Nephron (organoid): Measurements from ENCODE around the gene FGFR3.

Source experiments
- H3K27ac Mint-ChIP-seq, 3 experiments: 2 replicates each; pipeline ENCODE4 v1.8.0; 2020; ENCODE audit warnings: mixed read lengths in 3 of 3, mild to moderate bottlenecking in 2 of 3, moderate library complexity in 1 of 3
- H3K27me3 Mint-ChIP-seq: 2 replicates; pipeline ENCODE4 v1.8.0; 2021; ENCODE audit warnings: low read depth, mild to moderate bottlenecking, moderate library complexity, mixed read lengths
- H3K36me3 Mint-ChIP-seq: 2 replicates; pipeline ENCODE4 v1.8.0; 2020; ENCODE audit warnings: low read depth, mixed read lengths
- H3K4me1 Mint-ChIP-seq: 2 replicates; pipeline ENCODE4 v1.8.0; 2020; ENCODE audit warnings: mixed read lengths
- H3K4me3 Mint-ChIP-seq, 3 experiments: 2 replicates each; pipeline ENCODE4 v1.8.0; 2020; ENCODE audit warnings: mild to moderate bottlenecking in 3 of 3, mixed read lengths in 3 of 3, moderate library complexity in 2 of 3
- H3K9me3 Mint-ChIP-seq: 2 replicates; pipeline ENCODE4 v1.8.0; 2020; ENCODE audit warnings: mixed read lengths
- CTCF ChIP-seq, 3 experiments: fragments of 200-600 bp; sonication (generic); IDR thresholded peaks; one replicate each; pipeline ENCODE4 v1.5.0; 2021; ENCODE audit warnings: antibody characterized with exemption in 3 of 3; ENCODE audit not compliant: unreplicated experiment in 3 of 3

FGFR3 gene

GRCh38 chr4:1757836-1758235, 35.3 kb upstream of the FGFR3 start:
- Mint-ChIP-seq H3K4me1 (no peaks in the 10 kb centered on the region), H3K36me3 (no peaks in the 10 kb centered on the region), H3K27ac (no peak overlapping the region), H3K4me3 (no peak overlapping the region), H3K27me3 (peaks cover 8% of the 10 kb centered on the region), H3K9me3 (no peaks in the 10 kb centered on the region)
- TF ChIP-seq CTCF (IDR thresholded peaks at IDR 0.05; ENCODE audit: unreplicated experiment in 3 of 3): no peak

- H3K4me1 Mint-ChIP-seq: no peaks in the 10 kb centered on the region
- H3K27ac Mint-ChIP-seq: no peak overlapping the region
- no peak for TF ChIP-seq CTCF (IDR thresholded peaks at IDR 0.05; ENCODE audit: unreplicated experiment in 3 of 3)
- H3K36me3 Mint-ChIP-seq: no peaks in the 10 kb centered on the region
- no peaks in the 10 kb centered on the region for H3K9me3 Mint-ChIP-seq
- H3K27me3 Mint-ChIP-seq: peaks cover 8% of the 10 kb centered on the region
- H3K4me3 Mint-ChIP-seq: no peak overlapping the region
Measured at GRCh38 chr4:1758306-1759121, 34.6 kb upstream of the FGFR3 start.

GRCh38 chr4:1759170-1759817, 33.8 kb upstream of the FGFR3 start:
- Mint-ChIP-seq H3K27me3 (peaks cover 8% of the 10 kb centered on the region), H3K36me3 (no peaks in the 10 kb centered on the region), H3K9me3 (no peaks in the 10 kb centered on the region), H3K4me3 (no peak overlapping the region), H3K4me1 (no peaks in the 10 kb centered on the region), H3K27ac (no peak overlapping the region)
- no peak for TF ChIP-seq CTCF (IDR thresholded peaks at IDR 0.05; ENCODE audit: unreplicated experiment in 3 of 3)

GRCh38 chr4:1759818-1760223, 33.3 kb upstream of the FGFR3 start:
- Mint-ChIP-seq H3K4me1 (no peaks in the 10 kb centered on the region), H3K27me3 (peaks cover 10% of the 10 kb centered on the region), H3K4me3 (no peak overlapping the region), H3K36me3 (no peaks in the 10 kb centered on the region), H3K9me3 (no peaks in the 10 kb centered on the region), H3K27ac (peak overlapping the region in 1 of 3 experiments; percentile 50)
- TF ChIP-seq CTCF (IDR thresholded peaks at IDR 0.05; ENCODE audit: unreplicated experiment in 3 of 3): no peak

GRCh38 chr4:1760521-1761071, 32.5 kb upstream of the FGFR3 start:
- no peak for TF ChIP-seq CTCF (IDR thresholded peaks at IDR 0.05; ENCODE audit: unreplicated experiment in 3 of 3)
- no peaks in the 10 kb centered on the region for H3K9me3 Mint-ChIP-seq
- H3K36me3 Mint-ChIP-seq: no peaks in the 10 kb centered on the region
- no peak overlapping the region for H3K4me3 Mint-ChIP-seq
- no peaks in the 10 kb centered on the region for H3K4me1 Mint-ChIP-seq
- no peak overlapping the region for H3K27ac Mint-ChIP-seq
- peaks cover 13% of the 10 kb centered on the region for H3K27me3 Mint-ChIP-seq
